Tibial nerve (tissue), 4 donors: ENCODE data around the gene ERN1. TPM values are rescaled to one million over a fixed set of nuclear protein-coding genes. Genes with fewer than 3 reads are reported as not detected.
A peak's percentile ranks its signal among the peaks of the same experiment; 100 is the strongest.

ENCODE experiments used
- DNase-seq, 2 donors: peaks; one replicate each; pipeline ENCODE4 v3.0.0-alpha.2; 2019; ENCODE audit warnings: low spot score in 2 of 2
- H3K27ac ChIP-seq, 4 donors: fragments of 200-600 bp; sonication (generic) in 3 of 4; one replicate each; pipeline ENCODE4 v1.5.1; 2017 to 2019; ENCODE audit warnings: mild to moderate bottlenecking in 1 of 4
- H3K27me3 ChIP-seq, 2 donors: fragments of 200-600 bp; sonication (generic) in 1 of 2; one replicate each; pipeline versions ENCODE4 v1.5.1 to v1.6.0; 2017 to 2019
- H3K36me3 ChIP-seq, 3 donors: fragments of 200-600 bp; sonication (generic); one replicate each; pipeline ENCODE4 v1.5.1; 2018 to 2019
- H3K4me1 ChIP-seq, 4 donors: fragments of 200-600 bp; sonication (generic) in 3 of 4; one replicate each; pipeline ENCODE4 v1.5.1; 2017 to 2019
- H3K4me3 ChIP-seq, 4 donors: fragments of 200-600 bp; sonication (generic) in 3 of 4; one replicate each; pipeline ENCODE4 v1.5.1; 2017 to 2019; ENCODE audit warnings: mild to moderate bottlenecking in 1 of 4, moderate library complexity in 1 of 4
- H3K9me3 ChIP-seq, 4 donors: fragments of 200-600 bp; sonication (generic) in 3 of 4; one replicate each; pipeline ENCODE4 v1.5.1; 2017 to 2019
- CTCF ChIP-seq, 5 experiments: fragments of 200-600 bp in 3 of 5; fragments of 450-650 bp in 2 of 5; sonication (generic) in 3 of 5; IDR thresholded peaks; one replicate each; pipeline ENCODE4 v1.5.1; 2016 to 2019; ENCODE audit warnings: antibody characterized with exemption in 5 of 5, mild to moderate bottlenecking in 3 of 5, moderate library complexity in 2 of 5
- EP300 ChIP-seq, 2 donors: sonication (generic); formaldehyde crosslinking; IDR thresholded peaks; one replicate each; pipeline ENCODE4 v1.6.1; 2017; ENCODE audit warnings: antibody characterized with exemption in 2 of 2, mild to moderate bottlenecking in 1 of 2
- POLR2A ChIP-seq, 2 donors: fragments of 450-650 bp; IDR thresholded peaks; one replicate each; pipeline ENCODE4 v1.6.1; 2017; ENCODE audit warnings: antibody characterized with exemption in 2 of 2, mild to moderate bottlenecking in 2 of 2, moderate library complexity in 2 of 2
- WGBS, 2 donors: methylation state at CpG; one replicate each; pipeline ENCODE4 v1.1.5; 2018; 5-methylcytosine and 5-hydroxymethylcytosine counted together
- total RNA-seq, 4 donors: library from RNA; depleted of rRNA; stranded (reverse); fragments of >200 nt; gene quantifications; one replicate each; pipeline ENCODE4 v1.1.0, GENCODE V29; 2016

ERN1 gene
- total RNA-seq, 4 donors from 2014 or later, result 8.7 to 17.7 (median 13.5) TPM

- Histone ChIP-seq H3K4me1 (peaks cover 0 to 22% (median under 1%) of the 10 kb centered on the region in 4 donors), H3K27me3 (no peaks in the 10 kb centered on the region), H3K27ac (no peak overlapping the region), H3K4me3 (no peak overlapping the region), H3K9me3 (no peaks in the 10 kb centered on the region), H3K36me3 (peaks cover 0 to 38% (median 0%) of the 10 kb centered on the region in 3 donors)
- no peak for TF ChIP-seq CTCF (IDR thresholded peaks at IDR 0.05)
- no peak for TF ChIP-seq EP300 (IDR thresholded peaks at IDR 0.05)
- no peak for DNase-seq
- 72 to 82% methylated on average over 11 of the region's 11 CpGs for WGBS, 2 donors
These were observed 52.6 kb downstream of the ERN1 start for GRCh38 chr17:64077379-64077778.

- H3K36me3 ChIP-seq, result peaks cover 0 to 52% (median 3%) of the 10 kb centered on the region in 3 donors
- DNase-seq, result no peak
- no peak overlapping the region for H3K27ac ChIP-seq
- H3K4me1 ChIP-seq, result peaks cover 0 to 16% (median 0%) of the 10 kb centered on the region in 4 donors
- no peaks in the 10 kb centered on the region for H3K27me3 ChIP-seq
- no peak for TF ChIP-seq POLR2A (IDR thresholded peaks at IDR 0.05)
- TF ChIP-seq EP300 (IDR thresholded peaks at IDR 0.05), result no peak
- TF ChIP-seq CTCF (IDR thresholded peaks at IDR 0.05), result no peak
- 73 to 84% methylated on average over 3 of the region's 3 CpGs for WGBS, 2 donors
- H3K4me3 ChIP-seq, result no peak overlapping the region
- H3K9me3 ChIP-seq, result no peaks in the 10 kb centered on the region
These were observed 54.0 kb downstream of the ERN1 start for GRCh38 chr17:64075913-64076312.

GRCh38 chr17:64074704-64075426 lies 55.1 kb downstream of the ERN1 start:
- DNase-seq, result no peak
- peaks cover 0 to 63% (median 3%) of the 10 kb centered on the region in 3 donors for H3K36me3 ChIP-seq

GRCh38 chr17:64073771-64074703 lies 55.9 kb downstream of the ERN1 start:
- Histone ChIP-seq H3K4me3 (no peak overlapping the region), H3K9me3 (peaks cover 0 to 11% (median 3%) of the 10 kb centered on the region in 4 donors), H3K27ac (peak overlapping the region in 3 of 4 donors; percentile 26 to 69 (median 27)), H3K27me3 (no peaks in the 10 kb centered on the region), H3K4me1 (peaks cover 0 to 16% (median 0%) of the 10 kb centered on the region in 4 donors), H3K36me3 (peaks cover 0 to 65% (median 3%) of the 10 kb centered on the region in 3 donors)
- TF ChIP-seq CTCF (IDR thresholded peaks at IDR 0.05) (no peak), POLR2A (IDR thresholded peaks at IDR 0.05) (no peak), EP300 (IDR thresholded peaks at IDR 0.05) (peak in 1 of 2 donors; percentile 17)
- 74 to 76% methylated on average over 9 of the region's 9 CpGs for WGBS, 2 donors
- no peak for DNase-seq

More at GRCh38 chr17:64074704-64075426, 55.1 kb downstream of the ERN1 start:
- peaks cover 0 to 16% (median 0%) of the 10 kb centered on the region in 4 donors for H3K4me1 ChIP-seq
- peak overlapping the region in 3 of 4 donors; percentile 27 to 69 (median 57) for H3K27ac ChIP-seq
- WGBS, 2 donors, result 81 to 86% methylated on average over 6 of the region's 6 CpGs
- no peak for TF ChIP-seq POLR2A (IDR thresholded peaks at IDR 0.05)
- TF ChIP-seq CTCF (IDR thresholded peaks at IDR 0.05), result no peak
- H3K4me3 ChIP-seq, result no peak overlapping the region
- no peaks in the 10 kb centered on the region for H3K27me3 ChIP-seq
- peaks cover 0 to 3% (median 0%) of the 10 kb centered on the region in 4 donors for H3K9me3 ChIP-seq
